ENCODE data around the gene SPPL2A. TPM values are rescaled to one million over a fixed set of nuclear protein-coding genes. Genes with fewer than 3 reads are reported as not detected.

Gene SPPL2A
- total RNA-seq, 2 donors from 2014 or later: 51.5 to 58.3 TPM

- DNase-seq: no peak
- no peaks in the 10 kb centered on the region for H3K9me3 ChIP-seq (ENCODE audit: control insufficient read depth, low read length, poor library complexity, severe bottlenecking)
- ATAC-seq: no peak
- no peak overlapping the region for H3K4me3 Mint-ChIP-seq
- peaks cover 11% of the 10 kb centered on the region for H3K4me1 Mint-ChIP-seq
- H3K27ac Mint-ChIP-seq: peak overlapping the region; percentile 49
- no peaks in the 10 kb centered on the region for H3K36me3 Mint-ChIP-seq (ENCODE audit: low read depth)
- no peaks in the 10 kb centered on the region for H3K27me3 Mint-ChIP-seq
Observed at GRCh38 chr15:50751394-50751793, 14.1 kb downstream of the SPPL2A start.

- Mint-ChIP-seq H3K4me3 (no peak overlapping the region), H3K4me1 (peaks cover 11% of the 10 kb centered on the region), H3K36me3 (ENCODE audit: low read depth) (no peaks in the 10 kb centered on the region), H3K27me3 (no peaks in the 10 kb centered on the region), H3K27ac (no peak overlapping the region)
- no peak for ATAC-seq
- no peak for DNase-seq
- H3K9me3 ChIP-seq (ENCODE audit: control insufficient read depth, low read length, poor library complexity, severe bottlenecking): no peaks in the 10 kb centered on the region
Observed at GRCh38 chr15:50750227-50750705, 15.2 kb downstream of the SPPL2A start.

- no peaks in the 10 kb centered on the region for H3K27me3 Mint-ChIP-seq
- peaks cover 7% of the 10 kb centered on the region for H3K4me1 Mint-ChIP-seq
- H3K36me3 Mint-ChIP-seq (ENCODE audit: low read depth): no peaks in the 10 kb centered on the region
- no peaks in the 10 kb centered on the region for H3K9me3 ChIP-seq (ENCODE audit: control insufficient read depth, low read length, poor library complexity, severe bottlenecking)
- H3K27ac Mint-ChIP-seq: no peak overlapping the region
- no peak overlapping the region for H3K4me3 Mint-ChIP-seq
- ATAC-seq (no peak), DNase-seq (no peak)
Observed at GRCh38 chr15:50747523-50747922, 18.0 kb downstream of the SPPL2A start.

- DNase-seq: no peak
- Mint-ChIP-seq H3K4me1 (peaks cover 3% of the 10 kb centered on the region), H3K27ac (no peak overlapping the region), H3K27me3 (no peaks in the 10 kb centered on the region), H3K4me3 (no peak overlapping the region), H3K36me3 (ENCODE audit: low read depth) (no peaks in the 10 kb centered on the region)
- ATAC-seq: no peak
- H3K9me3 ChIP-seq (ENCODE audit: control insufficient read depth, low read length, poor library complexity, severe bottlenecking): no peaks in the 10 kb centered on the region
Observed at GRCh38 chr15:50744601-50745000, 20.9 kb downstream of the SPPL2A start.

GRCh38 chr15:50740955-50741354, 24.6 kb downstream of the SPPL2A start:
- H3K4me3 Mint-ChIP-seq: no peak overlapping the region
- no peaks in the 10 kb centered on the region for H3K4me1 Mint-ChIP-seq
- no peaks in the 10 kb centered on the region for H3K27me3 Mint-ChIP-seq
- ATAC-seq (no peak), DNase-seq (no peak)
- H3K9me3 ChIP-seq (ENCODE audit: control insufficient read depth, low read length, poor library complexity, severe bottlenecking): no peaks in the 10 kb centered on the region
- no peaks in the 10 kb centered on the region for H3K36me3 Mint-ChIP-seq (ENCODE audit: low read depth)
- H3K27ac Mint-ChIP-seq: no peak overlapping the region

- Mint-ChIP-seq H3K27ac (no peak overlapping the region), H3K36me3 (ENCODE audit: low read depth) (peaks cover 3% of the 10 kb centered on the region), H3K27me3 (no peaks in the 10 kb centered on the region), H3K4me3 (no peak overlapping the region), H3K4me1 (no peaks in the 10 kb centered on the region)
- ATAC-seq (no peak), DNase-seq (no peak)
- H3K9me3 ChIP-seq (ENCODE audit: control insufficient read depth, low read length, poor library complexity, severe bottlenecking): no peaks in the 10 kb centered on the region
Observed at GRCh38 chr15:50736823-50737222, 28.7 kb downstream of the SPPL2A start.

- ATAC-seq (no peak), DNase-seq (no peak)
- H3K4me1 Mint-ChIP-seq: no peaks in the 10 kb centered on the region
- H3K4me3 Mint-ChIP-seq: no peak overlapping the region
- H3K27ac Mint-ChIP-seq: no peak overlapping the region
- H3K27me3 Mint-ChIP-seq: no peaks in the 10 kb centered on the region
- H3K36me3 Mint-ChIP-seq (ENCODE audit: low read depth): peaks cover 3% of the 10 kb centered on the region
- no peaks in the 10 kb centered on the region for H3K9me3 ChIP-seq (ENCODE audit: control insufficient read depth, low read length, poor library complexity, severe bottlenecking)
Observed at GRCh38 chr15:50735156-50735555, 30.4 kb downstream of the SPPL2A start.

- H3K9me3 ChIP-seq (ENCODE audit: control insufficient read depth, low read length, poor library complexity, severe bottlenecking): no peaks in the 10 kb centered on the region
- H3K36me3 Mint-ChIP-seq (ENCODE audit: low read depth): peaks cover 2% of the 10 kb centered on the region
- no peak overlapping the region for H3K27ac Mint-ChIP-seq
- DNase-seq (no peak), ATAC-seq (no peak)
- H3K4me3 Mint-ChIP-seq: no peak overlapping the region
- no peaks in the 10 kb centered on the region for H3K27me3 Mint-ChIP-seq
- no peaks in the 10 kb centered on the region for H3K4me1 Mint-ChIP-seq
Observed at GRCh38 chr15:50726315-50726714, 39.2 kb downstream of the SPPL2A start.

GRCh38 chr15:50718700-50719125, 46.8 kb downstream of the SPPL2A start:
- no peak overlapping the region for H3K27ac Mint-ChIP-seq
- H3K36me3 Mint-ChIP-seq (ENCODE audit: low read depth): peaks cover 12% of the 10 kb centered on the region
- no peak overlapping the region for H3K4me3 Mint-ChIP-seq
- H3K4me1 Mint-ChIP-seq: peaks cover 8% of the 10 kb centered on the region
- DNase-seq (no peak), ATAC-seq (no peak)
- H3K9me3 ChIP-seq (ENCODE audit: control insufficient read depth, low read length, poor library complexity, severe bottlenecking): no peaks in the 10 kb centered on the region
- no peaks in the 10 kb centered on the region for H3K27me3 Mint-ChIP-seq

- no peaks in the 10 kb centered on the region for H3K9me3 ChIP-seq (ENCODE audit: control insufficient read depth, low read length, poor library complexity, severe bottlenecking)
- Mint-ChIP-seq H3K4me1 (peaks cover 7% of the 10 kb centered on the region), H3K27me3 (no peaks in the 10 kb centered on the region), H3K27ac (peak overlapping the region; percentile 14), H3K36me3 (ENCODE audit: low read depth) (peaks cover 6% of the 10 kb centered on the region), H3K4me3 (no peak overlapping the region)
- ATAC-seq (no peak), DNase-seq (no peak)
Observed at GRCh38 chr15:50712018-50712417, 53.5 kb downstream of the SPPL2A start.

GRCh38 chr15:50710585-50710984, 54.9 kb downstream of the SPPL2A start:
- no peak for DNase-seq
- Mint-ChIP-seq H3K36me3 (ENCODE audit: low read depth) (peaks cover 2% of the 10 kb centered on the region), H3K27me3 (no peaks in the 10 kb centered on the region), H3K4me1 (peaks cover 2% of the 10 kb centered on the region), H3K27ac (no peak overlapping the region), H3K4me3 (no peak overlapping the region)
- no peak for ATAC-seq
- H3K9me3 ChIP-seq (ENCODE audit: control insufficient read depth, low read length, poor library complexity, severe bottlenecking): no peaks in the 10 kb centered on the region

GRCh38 chr15:50707878-50708427, 57.6 kb downstream of the SPPL2A start:
- Mint-ChIP-seq H3K27me3 (no peaks in the 10 kb centered on the region), H3K27ac (peak overlapping the region; percentile 16), H3K4me1 (peaks cover 2% of the 10 kb centered on the region), H3K4me3 (no peak overlapping the region), H3K36me3 (ENCODE audit: low read depth) (peaks cover 2% of the 10 kb centered on the region)
- DNase-seq (no peak), ATAC-seq (no peak)
- no peaks in the 10 kb centered on the region for H3K9me3 ChIP-seq (ENCODE audit: control insufficient read depth, low read length, poor library complexity, severe bottlenecking)

GRCh38 chr15:50702762-50703334, 62.7 kb downstream of the SPPL2A start:
- H3K36me3 Mint-ChIP-seq (ENCODE audit: low read depth): peaks cover 2% of the 10 kb centered on the region
- DNase-seq: no peak
- H3K27ac Mint-ChIP-seq: no peak overlapping the region
- H3K4me1 Mint-ChIP-seq: no peaks in the 10 kb centered on the region
- no peak for ATAC-seq
- no peaks in the 10 kb centered on the region for H3K27me3 Mint-ChIP-seq
- H3K4me3 Mint-ChIP-seq: no peak overlapping the region
- no peaks in the 10 kb centered on the region for H3K9me3 ChIP-seq (ENCODE audit: control insufficient read depth, low read length, poor library complexity, severe bottlenecking)

- no peaks in the 10 kb centered on the region for H3K9me3 ChIP-seq (ENCODE audit: control insufficient read depth, low read length, poor library complexity, severe bottlenecking)
- DNase-seq: no peak
- H3K36me3 Mint-ChIP-seq (ENCODE audit: low read depth): no peaks in the 10 kb centered on the region
- no peak overlapping the region for H3K27ac Mint-ChIP-seq
- no peak for ATAC-seq
- no peaks in the 10 kb centered on the region for H3K27me3 Mint-ChIP-seq
- H3K4me1 Mint-ChIP-seq: peaks cover 2% of the 10 kb centered on the region
- H3K4me3 Mint-ChIP-seq: no peak overlapping the region
Observed at GRCh38 chr15:50698101-50698500, 67.4 kb downstream of the SPPL2A start.
